T-helper 1 cell (primary cell): ENCODE measurements around the gene DNASE1.
"Not testable (repeated sequence)": the region's sequence is repeated elsewhere in the genome, so short reads cannot be mapped to it uniquely, and the experiment has no call there.

ENCODE experiments used
- DNase-seq, 5 donors: peaks; one replicate each; pipeline ENCODE4 v3.0.0-alpha.2; 2012 to 2020

DNASE1 gene

GRCh38 chr16:3641801-3642396, 12.6 kb upstream of the DNASE1 start:
- DNase-seq: no peak

DNA sequence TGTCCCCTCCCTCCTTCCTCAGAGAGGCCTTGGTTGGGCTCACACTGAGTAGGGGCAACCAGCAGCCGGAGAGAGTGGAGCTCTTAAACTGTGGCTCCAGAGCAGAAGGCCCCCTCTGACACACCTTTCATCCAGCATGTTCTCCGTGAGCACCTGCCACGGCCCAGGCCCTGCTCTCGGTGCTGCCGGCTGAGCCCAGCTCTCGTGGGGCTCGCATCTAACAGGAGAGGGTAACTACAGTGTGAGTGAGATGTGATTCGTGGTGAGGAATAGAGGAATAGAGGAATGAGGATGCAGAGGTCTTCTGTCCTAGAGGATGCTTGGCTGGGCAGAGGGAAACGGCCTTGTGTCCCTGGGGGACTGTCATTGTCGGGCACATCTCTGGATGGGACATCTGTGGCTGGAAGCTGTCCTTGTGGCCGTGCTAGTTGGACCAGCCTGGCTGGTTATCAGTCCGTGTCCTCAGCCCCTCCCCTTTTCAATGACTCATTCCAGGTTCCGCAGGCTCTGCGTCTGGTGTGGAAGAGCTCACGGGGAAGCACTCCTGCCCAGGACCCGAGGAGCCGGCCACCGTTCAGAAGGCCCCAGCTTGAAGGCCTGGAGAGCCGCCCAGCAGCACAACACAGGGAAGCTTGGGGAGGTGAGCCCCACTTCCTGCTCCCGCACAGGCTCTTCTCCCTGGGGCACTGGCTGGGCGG, 11.9 kb upstream of the DNASE1 start:
- DNase-seq: no peak

DNA sequence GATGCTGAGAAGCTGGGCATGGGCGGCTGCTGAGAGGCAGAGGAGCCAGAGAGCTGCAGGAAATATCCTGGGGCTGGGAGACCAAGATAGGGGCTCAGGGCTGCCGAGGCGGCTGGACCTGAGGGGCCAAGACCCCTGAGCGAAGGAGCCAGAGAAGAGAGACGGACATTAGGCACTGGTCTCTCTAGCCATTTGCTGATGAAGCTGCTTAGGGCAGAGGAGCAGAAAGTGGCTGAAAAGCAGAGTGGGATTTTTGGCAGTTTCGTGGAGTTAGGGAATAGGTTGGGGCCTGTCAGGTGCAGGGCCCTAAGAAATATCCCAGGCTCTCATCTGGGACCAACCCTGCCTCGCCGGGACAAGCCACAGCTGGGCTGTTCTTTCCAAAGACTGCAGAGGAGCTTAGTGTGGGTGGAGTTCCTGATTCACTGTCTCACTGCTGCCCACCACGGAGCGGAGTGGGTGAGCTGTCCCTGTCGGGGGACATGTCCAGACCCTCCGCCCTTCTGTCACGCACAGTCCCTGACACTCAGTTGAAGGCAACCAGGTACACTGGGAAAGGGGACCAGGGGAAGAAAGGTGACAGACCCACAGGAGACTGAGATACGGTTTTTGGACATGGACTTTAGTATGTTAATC, 11.3 kb upstream of the DNASE1 start:
- DNase-seq: no peak

DNA sequence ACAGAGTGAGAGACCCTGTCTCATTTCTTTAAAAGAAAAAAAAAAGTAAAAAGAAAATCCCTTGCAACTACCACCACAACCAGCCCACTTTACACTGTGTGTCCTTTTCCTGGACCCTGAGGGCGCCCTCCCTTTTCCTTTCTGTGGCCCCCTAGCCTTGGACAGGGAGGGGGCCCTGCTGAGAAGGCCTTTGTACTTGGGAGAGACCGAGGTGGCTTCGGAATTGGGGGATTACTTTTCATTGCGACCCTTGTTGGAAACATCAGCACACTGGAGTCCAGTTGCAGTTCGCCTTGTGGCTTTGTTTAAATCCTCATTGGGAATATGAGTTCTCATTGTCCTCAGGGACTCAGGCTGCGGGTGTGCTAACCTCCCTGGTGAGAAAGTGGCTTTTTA, 9.4 kb upstream of the DNASE1 start:
- DNase-seq: no peak

GRCh38 chr16:3645504-3646347, 8.8 kb upstream of the DNASE1 start:
- DNase-seq: no peak

DNA sequence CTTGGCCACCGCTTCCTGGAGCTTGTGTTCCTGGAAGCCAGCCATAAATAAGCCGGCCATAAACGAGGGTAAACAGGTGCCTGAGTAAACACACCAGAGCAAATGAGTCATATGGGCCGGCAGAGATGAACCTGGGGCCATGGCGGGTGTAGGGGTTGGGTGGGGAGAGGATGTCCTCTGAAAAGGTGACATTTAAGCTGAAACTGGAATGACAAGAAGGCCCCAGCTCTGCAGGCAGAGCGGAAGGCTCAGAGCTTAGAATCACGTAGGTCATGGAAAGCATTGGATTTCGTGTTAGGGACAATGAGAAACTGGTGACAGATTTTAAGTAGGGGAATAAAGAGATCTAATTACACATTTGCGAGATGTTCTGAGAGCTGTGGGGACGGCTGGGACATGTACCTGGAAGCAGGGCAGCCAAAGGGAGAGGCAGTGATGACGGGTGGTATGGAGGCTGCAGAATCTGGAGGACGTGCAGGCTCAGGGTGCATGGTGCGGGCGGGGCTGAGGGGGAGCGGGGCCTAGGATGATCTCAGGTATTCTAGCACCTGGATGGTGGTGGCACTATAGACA, 8.1 kb upstream of the DNASE1 start:
- DNase-seq: no peak

GRCh38 chr16:3650631-3651265, 3.7 kb upstream of the DNASE1 start:
- no peak for DNase-seq

DNA sequence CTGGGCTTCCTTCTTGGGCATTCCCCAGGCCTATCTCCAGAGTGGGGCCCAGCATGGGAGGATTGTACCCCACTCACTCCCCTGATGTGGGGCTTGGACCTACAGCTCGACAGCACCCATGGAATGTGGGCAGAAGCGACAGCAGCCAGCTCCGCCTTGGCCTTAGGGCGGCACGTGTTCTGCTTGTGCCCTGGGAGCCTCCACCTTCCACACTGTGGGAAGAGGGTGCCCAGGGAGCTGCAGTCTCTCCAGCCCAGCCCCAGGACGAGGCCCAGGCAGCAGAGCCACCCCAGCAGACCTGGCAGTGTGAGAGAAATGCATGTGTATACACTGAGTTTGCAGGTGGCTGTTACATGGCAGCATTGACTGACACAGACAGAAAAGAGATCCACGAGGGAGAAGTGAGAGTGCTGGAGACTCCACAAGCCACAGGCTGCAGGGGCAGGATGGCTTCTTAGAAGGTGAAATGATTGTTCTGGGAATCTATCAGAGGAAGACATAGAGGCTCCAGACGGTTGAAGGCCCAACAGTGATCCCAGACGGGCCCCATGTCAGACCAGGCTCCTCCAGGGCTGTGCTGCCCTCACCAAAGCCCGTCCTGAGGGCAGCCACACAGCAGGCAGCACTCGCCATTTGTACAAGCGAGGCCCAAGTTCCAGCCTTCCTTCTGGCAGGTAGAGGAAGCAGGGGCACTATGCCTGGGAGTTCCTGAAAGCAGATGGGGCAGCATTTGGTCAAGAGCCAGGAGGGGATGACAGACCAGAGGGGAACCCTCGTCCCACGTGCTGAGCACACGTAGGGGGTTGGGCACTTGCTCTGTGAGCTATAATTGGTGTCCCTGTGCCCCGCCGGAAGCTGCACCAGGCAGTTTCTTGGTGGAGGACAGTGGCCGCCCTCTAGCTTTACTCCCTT, 2.8 kb upstream of the DNASE1 start:
- no peak for DNase-seq

- no peak for DNase-seq
These were observed 1.9 kb upstream of the DNASE1 start for GRCh38 chr16:3652373-3653195.

GRCh38 chr16:3655030-3655395, 522 bp downstream of the DNASE1 start:
- no peak for DNase-seq

- DNase-seq: no peak
These were observed 1.1 kb downstream of the DNASE1 start for GRCh38 chr16:3655396-3656159.

GRCh38 chr16:3656160-3656490, 1.6 kb downstream of the DNASE1 start:
- not testable (repeated sequence) for DNase-seq

DNA sequence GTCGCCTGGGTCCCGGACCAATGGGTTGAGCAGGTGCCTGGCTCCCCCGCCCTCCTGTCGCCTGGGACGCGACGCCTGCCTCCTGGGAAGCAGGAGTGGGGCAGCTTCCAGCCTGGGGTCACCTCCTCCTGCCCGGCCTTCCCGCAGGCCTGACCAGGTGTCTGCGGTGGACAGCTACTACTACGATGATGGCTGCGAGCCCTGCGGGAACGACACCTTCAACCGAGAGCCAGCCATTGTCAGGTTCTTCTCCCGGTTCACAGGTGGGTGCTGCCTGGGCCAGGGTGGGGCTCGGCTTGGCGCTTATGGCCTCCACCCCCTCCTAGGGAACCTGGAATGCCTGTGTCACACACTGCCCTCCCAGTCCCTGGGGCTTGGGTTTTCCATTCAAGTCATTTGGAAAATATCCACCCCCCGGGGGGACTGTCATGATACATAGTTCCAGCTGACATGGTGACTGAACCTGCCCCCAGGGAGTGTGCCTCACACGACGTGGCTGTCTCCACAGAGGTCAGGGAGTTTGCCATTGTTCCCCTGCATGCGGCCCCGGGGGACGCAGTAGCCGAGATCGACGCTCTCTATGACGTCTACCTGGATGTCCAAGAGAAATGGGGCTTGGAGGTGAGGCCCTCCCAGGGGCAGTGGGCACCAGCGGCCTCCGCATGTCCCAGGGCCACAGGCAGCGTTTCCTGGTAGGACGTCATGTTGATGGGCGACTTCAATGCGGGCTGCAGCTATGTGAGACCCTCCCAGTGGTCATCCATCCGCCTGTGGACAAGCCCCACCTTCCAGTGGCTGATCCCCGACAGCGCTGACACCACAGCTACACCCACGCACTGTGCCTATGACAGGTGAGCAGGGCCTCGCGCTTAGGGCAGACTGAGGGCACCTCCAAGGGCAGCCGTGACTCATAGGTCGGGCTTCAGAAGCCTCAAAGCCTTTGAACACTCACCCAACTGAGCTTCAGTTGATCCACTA, 2.3 kb downstream of the DNASE1 start:
- DNase-seq: no peak

DNA sequence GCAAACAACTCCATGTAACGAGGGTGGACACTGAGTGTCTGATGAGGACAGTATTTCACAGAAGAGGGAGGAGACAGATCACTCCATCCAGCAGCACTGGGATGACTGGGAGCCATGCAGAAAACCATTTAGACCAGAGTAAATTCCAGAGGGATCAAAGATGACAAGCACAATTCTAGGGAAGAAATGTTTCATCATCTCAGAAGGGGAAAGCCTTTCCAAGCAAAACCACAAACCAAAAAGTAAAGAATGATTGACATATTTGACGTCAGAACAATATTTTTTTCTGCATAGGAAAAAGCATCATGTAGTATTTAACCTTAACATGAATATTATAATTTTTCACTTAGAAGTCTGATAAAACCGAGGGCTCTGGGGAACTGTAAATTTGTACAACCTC, 4.8 kb downstream of the DNASE1 start:
- DNase-seq: no peak

- DNase-seq: no peak
These were observed 6.8 kb downstream of the DNASE1 start for GRCh38 chr16:3661311-3661710.

DNA sequence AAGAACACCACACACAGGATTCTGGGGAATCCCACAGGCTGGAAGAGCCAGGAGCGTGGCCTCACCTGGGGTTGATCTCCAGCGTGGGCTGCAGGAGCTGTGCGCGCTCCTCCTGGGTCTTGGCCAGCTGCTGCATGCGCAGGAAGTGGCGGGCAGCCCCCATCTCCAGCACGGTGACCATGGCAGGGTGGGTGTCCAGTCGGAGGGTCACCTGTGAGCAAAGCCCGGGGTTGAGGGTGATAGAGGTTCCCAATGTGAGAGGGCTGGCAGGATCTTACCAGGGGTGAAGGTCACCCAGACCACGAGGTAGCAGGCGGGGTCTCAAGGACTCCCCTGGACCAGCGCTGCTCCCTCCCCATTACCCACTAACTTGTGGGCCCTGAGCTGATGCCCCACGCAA, 7.4 kb downstream of the DNASE1 start:
- no peak for DNase-seq

- no peak for DNase-seq
These were observed 8.1 kb downstream of the DNASE1 start for GRCh38 chr16:3662601-3663000.

- no peak for DNase-seq
These were observed 9.9 kb downstream of the DNASE1 start for GRCh38 chr16:3664187-3664896.
